ENCODE results near the gene TWIST1.

- no peak for TF ChIP-seq POLR2AphosphoS5 (IDR thresholded peaks at IDR 0.05; ENCODE audit: borderline replicate concordance, low read depth, low read length)
- TF ChIP-seq EZH2 (IDR thresholded peaks at IDR 0.05) = no peak
- no peak for TF ChIP-seq FOXP2 (optimal IDR thresholded peaks at IDR 0.05; ENCODE audit: control extremely low read depth, extremely low read length, insufficient read depth)
These were observed 10.4 kb downstream of the TWIST1 start for GRCh38 chr7:19107081-19107355.

All from SK-N-MC (cell line).